Esophagus squamous epithelium (tissue), 4 donors: ENCODE data around the gene GRK5.

Experiments
- CTCF ChIP-seq, 6 experiments: fragments of 450-650 bp in 4 of 6; fragments of 200-600 bp in 2 of 6; sonication (generic) in 2 of 6; IDR thresholded peaks; one replicate each; pipeline ENCODE4 v1.5.1; 2016 to 2019; ENCODE audit warnings: antibody characterized with exemption in 6 of 6, mild to moderate bottlenecking in 4 of 6, moderate library complexity in 4 of 6
- POLR2A ChIP-seq, 4 donors: fragments of 450-650 bp; IDR thresholded peaks; one replicate each; pipeline ENCODE4 v1.6.1; 2017; ENCODE audit warnings: antibody characterized with exemption in 4 of 4, mild to moderate bottlenecking in 4 of 4, moderate library complexity in 3 of 4

- TF ChIP-seq CTCF (IDR thresholded peaks at IDR 0.05) (no peak), POLR2A (IDR thresholded peaks at IDR 0.05) (no peak)
These were observed 78.3 kb downstream of the GRK5 start for GRCh38 chr10:119285495-119286267.
